Renal cortical epithelial cell (primary cell): ENCODE measurements around the gene CPT1C. TPM values are rescaled to one million over a fixed set of nuclear protein-coding genes. Genes with fewer than 3 reads are reported as not detected.
A peak's percentile ranks its signal among the peaks of the same experiment; 100 is the strongest.

Experiments used
- DNase-seq: peaks from one replicate; pipeline ENCODE4 v3.0.0-alpha.2; 2011; ENCODE audit warnings: low read depth
- total RNA-seq: library from RNA; depleted of rRNA; stranded (reverse); fragments of >200 nt; gene quantifications from 2 replicates; pipeline ENCODE4 v1.2.3, GENCODE V29; 2014

CPT1C gene
- total RNA-seq, 1 donor from 2014 or later = 2.5 TPM

- no peak for DNase-seq
Observed at GRCh38 chr19:49681830-49682229, 9.1 kb upstream of the CPT1C start.

GRCh38 chr19:49682274-49682673 is 8.6 kb upstream of the CPT1C start:
- DNase-seq = no peak

- DNase-seq = no peak
Observed at GRCh38 chr19:49683814-49684250, 7.1 kb upstream of the CPT1C start.

- no peak for DNase-seq
Observed at GRCh38 chr19:49684251-49684982, 6.5 kb upstream of the CPT1C start.

GRCh38 chr19:49684983-49685553 is 5.8 kb upstream of the CPT1C start:
- no peak for DNase-seq

- no peak for DNase-seq
Observed at GRCh38 chr19:49685845-49686332, 5.0 kb upstream of the CPT1C start.

GRCh38 chr19:49686503-49687088 is 4.3 kb upstream of the CPT1C start:
- DNase-seq = no peak

- DNase-seq = no peak
Observed at GRCh38 chr19:49687150-49687549, 3.8 kb upstream of the CPT1C start.

GRCh38 chr19:49687566-49688316 is 3.2 kb upstream of the CPT1C start:
- DNase-seq = no peak

- DNase-seq = no peak
Observed at GRCh38 chr19:49688531-49689132, 2.3 kb upstream of the CPT1C start.

- DNase-seq = no peak
Observed at GRCh38 chr19:49689133-49690078, 1.5 kb upstream of the CPT1C start, which contains the start of gene ADM5. ADM5 (plus strand) TSS chr19:49689594; CDS start chr19:49689838, 244 bp downstream.

- no peak for DNase-seq
Observed at GRCh38 chr19:49690079-49690655, 749 bp upstream of the CPT1C start.

GRCh38 chr19:49691243-49692146 is 579 bp downstream of the CPT1C start:
- peak; percentile 16 for DNase-seq

GRCh38 chr19:49692147-49692506 is 1.2 kb downstream of the CPT1C start:
- DNase-seq = no peak

- DNase-seq = no peak
Observed at GRCh38 chr19:49696115-49696514, 5.2 kb downstream of the CPT1C start.

GRCh38 chr19:49696865-49697264 is 5.9 kb downstream of the CPT1C start:
- DNase-seq = no peak

- DNase-seq = no peak
Observed at GRCh38 chr19:49699364-49699763, 8.4 kb downstream of the CPT1C start.

- no peak for DNase-seq
Observed at GRCh38 chr19:49700563-49700962, 9.6 kb downstream of the CPT1C start.

- DNase-seq = no peak
Observed at GRCh38 chr19:49701271-49701786, 10.4 kb downstream of the CPT1C start.
